Progenitor cell of endocrine pancreas (in vitro differentiated cells): ENCODE measurements around the gene JPH3. TPM values are rescaled to one million over a fixed set of nuclear protein-coding genes. Genes with fewer than 3 reads are reported as not detected.
"Not testable (repeated sequence)": the region's sequence is repeated elsewhere in the genome, so short reads cannot be mapped to it uniquely, and the experiment has no call there.

Experiments
- DNase-seq: peaks from one replicate; pipeline ENCODE4 v3.0.0; 2021; ENCODE audit warnings: low spot score; ENCODE audit not compliant: unreplicated experiment
- H3K27ac Mint-ChIP-seq: 2 replicates; pipeline ENCODE4 v1.8.0; 2021; ENCODE audit warnings: mild to moderate bottlenecking, moderate library complexity, mixed read lengths
- H3K27me3 Mint-ChIP-seq: 2 replicates; pipeline ENCODE4 v1.8.0; 2021; ENCODE audit warnings: mixed read lengths
- H3K36me3 Mint-ChIP-seq: 2 replicates; pipeline ENCODE4 v1.8.0; 2022; ENCODE audit warnings: mixed read lengths; ENCODE audit not compliant: insufficient read depth
- H3K4me1 Mint-ChIP-seq: 2 replicates; pipeline ENCODE4 v1.8.0; 2021; ENCODE audit warnings: low read depth, mixed read lengths
- H3K4me3 Mint-ChIP-seq: 2 replicates; pipeline ENCODE4 v1.8.0; 2021; ENCODE audit warnings: low read depth, mild to moderate bottlenecking, moderate library complexity, mixed read lengths
- H3K9me3 Mint-ChIP-seq: 2 replicates; pipeline ENCODE4 v1.8.0; 2021; ENCODE audit warnings: low read depth, mixed read lengths
- CTCF ChIP-seq: fragments of 200-600 bp; sonication (generic); IDR thresholded peaks from one replicate; pipeline ENCODE4 v1.5.0; 2021; ENCODE audit warnings: antibody characterized with exemption, mild to moderate bottlenecking; ENCODE audit not compliant: unreplicated experiment
- total RNA-seq: library from RNA; stranded (reverse); gene quantifications from 2 replicates; pipeline ENCODE4 v1.2.1, GENCODE V29; 2021

Gene JPH3
- total RNA-seq, 1 donor from 2014 or later = 26.4 TPM

GRCh38 chr16:87710887-87711286, 108.6 kb downstream of the JPH3 start:
- no peak for DNase-seq
- H3K27ac Mint-ChIP-seq = no peak overlapping the region
- H3K4me3 Mint-ChIP-seq = no peak overlapping the region
- no peak for TF ChIP-seq CTCF
- H3K4me1 Mint-ChIP-seq = peaks cover 5% of the 10 kb centered on the region
- no peaks in the 10 kb centered on the region for H3K9me3 Mint-ChIP-seq
- H3K36me3 Mint-ChIP-seq = peaks cover 18% of the 10 kb centered on the region
- peaks cover 10% of the 10 kb centered on the region for H3K27me3 Mint-ChIP-seq

- Mint-ChIP-seq H3K4me1 (no peaks in the 10 kb centered on the region), H3K27ac (no peak overlapping the region), H3K9me3 (no peaks in the 10 kb centered on the region), H3K4me3 (no peak overlapping the region), H3K36me3 (peaks cover 21% of the 10 kb centered on the region), H3K27me3 (peaks cover 10% of the 10 kb centered on the region)
- no peak for TF ChIP-seq CTCF
- DNase-seq = no peak
Observed at GRCh38 chr16:87712184-87712762, 110.0 kb downstream of the JPH3 start.

DNA sequence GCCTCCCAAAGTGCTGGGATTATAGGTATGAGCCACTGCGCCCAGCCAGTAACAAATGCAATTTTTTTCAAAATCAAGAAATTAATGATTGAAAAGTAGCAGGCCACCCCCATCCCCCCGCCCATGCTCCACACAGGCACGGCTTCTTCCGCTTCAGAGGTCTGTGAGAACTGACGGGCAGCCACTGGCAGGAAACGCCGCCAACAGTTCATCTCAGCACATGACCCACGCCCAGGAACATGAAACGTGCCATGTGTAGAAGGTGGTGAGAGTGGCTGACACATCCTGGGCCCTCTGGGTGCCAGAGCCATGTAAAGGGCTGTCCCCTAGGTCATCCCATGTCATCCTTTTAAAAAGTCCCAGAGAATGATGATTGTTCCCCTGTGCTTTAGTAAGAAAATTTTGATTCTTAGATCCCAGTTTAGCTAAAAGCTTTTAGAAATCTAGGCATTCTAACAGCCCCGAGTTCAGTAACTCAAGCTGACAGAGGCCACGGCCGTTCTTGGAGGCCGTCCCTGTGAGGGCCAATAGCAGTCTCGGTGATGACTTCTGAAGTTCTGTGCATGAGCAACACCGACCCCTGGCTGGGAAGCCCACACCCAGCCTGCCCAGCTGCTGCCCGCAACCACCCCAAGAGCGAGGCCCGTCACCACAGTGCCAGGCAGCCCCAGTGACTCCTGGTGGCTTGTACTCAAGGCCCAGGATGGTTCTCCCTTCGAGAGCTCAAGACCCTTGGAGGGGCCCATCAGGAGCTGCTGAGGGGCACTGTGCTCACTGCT, 111.3 kb downstream of the JPH3 start:
- Mint-ChIP-seq H3K4me3 (no peak overlapping the region), H3K4me1 (no peaks in the 10 kb centered on the region), H3K9me3 (no peaks in the 10 kb centered on the region), H3K27ac (no peak overlapping the region), H3K36me3 (peaks cover 19% of the 10 kb centered on the region), H3K27me3 (peaks cover 4% of the 10 kb centered on the region)
- no peak for DNase-seq
- TF ChIP-seq CTCF = no peak

DNA sequence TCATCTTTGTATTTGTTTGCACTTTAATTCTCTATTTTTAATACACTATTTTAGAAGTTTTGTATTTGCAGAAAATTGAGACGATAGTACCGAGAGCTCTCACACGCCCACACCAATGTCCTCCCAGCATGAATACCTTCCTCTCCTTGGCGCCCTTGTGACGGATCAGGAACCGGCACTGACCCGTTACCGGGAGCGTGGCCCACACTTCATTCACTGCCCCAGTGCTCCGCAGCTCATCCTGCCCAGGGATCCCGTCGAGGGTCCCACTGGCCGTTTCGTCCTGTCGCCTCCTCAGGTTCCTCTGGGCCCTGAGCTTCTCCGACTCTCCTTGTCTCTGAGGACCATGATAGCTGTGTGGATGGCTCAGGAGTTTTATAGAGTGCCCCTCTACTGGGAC, 112.9 kb downstream of the JPH3 start:
- Mint-ChIP-seq H3K27ac (no peak overlapping the region), H3K4me3 (no peak overlapping the region), H3K9me3 (no peaks in the 10 kb centered on the region), H3K36me3 (peaks cover 27% of the 10 kb centered on the region), H3K4me1 (peaks cover 6% of the 10 kb centered on the region), H3K27me3 (peaks cover 1% of the 10 kb centered on the region)
- DNase-seq = no peak
- no peak for TF ChIP-seq CTCF

GRCh38 chr16:87715658-87716057, 113.3 kb downstream of the JPH3 start:
- Mint-ChIP-seq H3K4me3 (no peak overlapping the region), H3K36me3 (peaks cover 26% of the 10 kb centered on the region), H3K4me1 (peaks cover 6% of the 10 kb centered on the region), H3K27ac (no peak overlapping the region), H3K27me3 (no peaks in the 10 kb centered on the region), H3K9me3 (no peaks in the 10 kb centered on the region)
- no peak for DNase-seq
- TF ChIP-seq CTCF = no peak

GRCh38 chr16:87718831-87719230, 116.5 kb downstream of the JPH3 start:
- H3K4me1 Mint-ChIP-seq = peaks cover 16% of the 10 kb centered on the region
- H3K4me3 Mint-ChIP-seq, H3K27me3 Mint-ChIP-seq, H3K9me3 Mint-ChIP-seq, DNase-seq: not testable (repeated sequence)
- H3K36me3 Mint-ChIP-seq = peaks cover 38% of the 10 kb centered on the region
- H3K27ac Mint-ChIP-seq = peak overlapping the region; percentile 83
